A549 (cell line): ENCODE data around the gene WNT16.

Experiments
- BHLHE40 ChIP-seq: IDR thresholded peaks from 2 replicates; pipeline ENCODE4 v1.6.1; 2012; ENCODE audit warnings: low read depth, low read length, inconsistent platforms
- CEBPB ChIP-seq, 2 experiments: fragments of >200 bp in 1 of 2; sonication (Bioruptor Twin) in 1 of 2; formaldehyde crosslinking in 1 of 2; IDR thresholded peaks; 2 replicates each; pipeline ENCODE4 v1.6.1; 2012 to 2016
- PHF8 ChIP-seq: fragments of 200-600 bp; sonication (generic); IDR thresholded peaks from 2 replicates; pipeline ENCODE4 v1.6.1; 2016; ENCODE audit warnings: low read depth, mild to moderate bottlenecking, antibody characterized with exemption, moderate library complexity, borderline replicate concordance
- POLR2A ChIP-seq: IDR thresholded peaks from 2 replicates; pipeline ENCODE4 v1.6.1; 2012; ENCODE audit warnings: mild to moderate bottlenecking, low read length
- POLR2AphosphoS2 ChIP-seq: conservative IDR thresholded peaks from 2 replicates; pipeline ENCODE4 v1.6.1; 2012; ENCODE audit warnings: low read length, improper control_type of control experiment, inconsistent platforms
- RCOR1 ChIP-seq: fragments of 150-350 bp; IDR thresholded peaks from 2 replicates; pipeline ENCODE4 v1.6.1; 2014; ENCODE audit warnings: antibody characterized with exemption, low read length, low read depth
- ZFP36 ChIP-seq: fragments of 450-650 bp; IDR thresholded peaks from 2 replicates; pipeline ENCODE4 v1.6.1; 2014; ENCODE audit warnings: borderline replicate concordance; ENCODE audit not compliant: partially characterized antibody
- TF ChIP-seq, protein P1 (sequence below): IDR thresholded peaks from 2 replicates; pipeline ENCODE4 v1.6.1; 2012
- TF ChIP-seq, protein P2 (sequence below): IDR thresholded peaks from 2 replicates; pipeline ENCODE4 v1.6.1; 2012
- TF ChIP-seq, protein P3 (sequence below): fragments of >200 bp; sonication (Bioruptor Twin); formaldehyde crosslinking; IDR thresholded peaks from 3 replicates; pipeline ENCODE4 v1.5.1; 2016
- TF ChIP-seq, protein P4 (sequence below): fragments of 250-450 bp; sonication (Bioruptor Pico); IDR thresholded peaks from 2 replicates; pipeline ENCODE4 v1.5.0; 2021; ENCODE audit warnings: mild to moderate bottlenecking, moderate library complexity, borderline replicate concordance

DNA sequence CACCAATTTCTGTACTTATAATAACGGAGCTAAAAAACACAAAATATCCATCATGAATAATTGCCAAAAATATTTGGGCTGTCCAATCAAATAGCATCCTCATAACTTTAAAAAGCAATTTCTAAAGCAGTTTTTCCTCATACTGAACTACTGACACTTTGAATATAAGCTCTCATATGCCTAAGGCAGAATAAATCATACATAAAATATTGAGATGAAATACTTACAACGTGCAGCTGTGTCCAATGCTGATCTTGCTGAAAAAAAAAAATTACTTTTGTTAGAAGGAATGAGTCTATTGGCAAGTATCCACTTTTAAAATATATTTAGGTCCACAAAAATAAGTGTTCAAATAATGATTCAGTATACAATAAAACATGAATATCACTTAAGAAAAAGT, 43.1 kb downstream of the WNT16 start:
- TF ChIP-seq, protein P1, sequence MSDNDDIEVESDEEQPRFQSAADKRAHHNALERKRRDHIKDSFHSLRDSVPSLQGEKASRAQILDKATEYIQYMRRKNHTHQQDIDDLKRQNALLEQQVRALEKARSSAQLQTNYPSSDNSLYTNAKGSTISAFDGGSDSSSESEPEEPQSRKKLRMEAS, result no peak
- TF ChIP-seq POLR2A (no peak), POLR2AphosphoS2 (no peak), PHF8 (no peak), ZFP36 (no peak), RCOR1 (no peak), CEBPB (IDR thresholded peaks at IDR 0.05) (no peak), BHLHE40 (no peak)
- TF ChIP-seq, protein P2, sequence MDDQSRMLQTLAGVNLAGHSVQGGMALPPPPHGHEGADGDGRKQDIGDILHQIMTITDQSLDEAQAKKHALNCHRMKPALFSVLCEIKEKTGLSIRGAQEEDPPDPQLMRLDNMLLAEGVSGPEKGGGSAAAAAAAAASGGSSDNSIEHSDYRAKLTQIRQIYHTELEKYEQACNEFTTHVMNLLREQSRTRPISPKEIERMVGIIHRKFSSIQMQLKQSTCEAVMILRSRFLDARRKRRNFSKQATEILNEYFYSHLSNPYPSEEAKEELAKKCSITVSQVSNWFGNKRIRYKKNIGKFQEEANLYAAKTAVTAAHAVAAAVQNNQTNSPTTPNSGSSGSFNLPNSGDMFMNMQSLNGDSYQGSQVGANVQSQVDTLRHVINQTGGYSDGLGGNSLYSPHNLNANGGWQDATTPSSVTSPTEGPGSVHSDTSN, result no peak
- TF ChIP-seq, protein P3, sequence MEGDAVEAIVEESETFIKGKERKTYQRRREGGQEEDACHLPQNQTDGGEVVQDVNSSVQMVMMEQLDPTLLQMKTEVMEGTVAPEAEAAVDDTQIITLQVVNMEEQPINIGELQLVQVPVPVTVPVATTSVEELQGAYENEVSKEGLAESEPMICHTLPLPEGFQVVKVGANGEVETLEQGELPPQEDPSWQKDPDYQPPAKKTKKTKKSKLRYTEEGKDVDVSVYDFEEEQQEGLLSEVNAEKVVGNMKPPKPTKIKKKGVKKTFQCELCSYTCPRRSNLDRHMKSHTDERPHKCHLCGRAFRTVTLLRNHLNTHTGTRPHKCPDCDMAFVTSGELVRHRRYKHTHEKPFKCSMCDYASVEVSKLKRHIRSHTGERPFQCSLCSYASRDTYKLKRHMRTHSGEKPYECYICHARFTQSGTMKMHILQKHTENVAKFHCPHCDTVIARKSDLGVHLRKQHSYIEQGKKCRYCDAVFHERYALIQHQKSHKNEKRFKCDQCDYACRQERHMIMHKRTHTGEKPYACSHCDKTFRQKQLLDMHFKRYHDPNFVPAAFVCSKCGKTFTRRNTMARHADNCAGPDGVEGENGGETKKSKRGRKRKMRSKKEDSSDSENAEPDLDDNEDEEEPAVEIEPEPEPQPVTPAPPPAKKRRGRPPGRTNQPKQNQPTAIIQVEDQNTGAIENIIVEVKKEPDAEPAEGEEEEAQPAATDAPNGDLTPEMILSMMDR, result no peak
- TF ChIP-seq, protein P4, sequence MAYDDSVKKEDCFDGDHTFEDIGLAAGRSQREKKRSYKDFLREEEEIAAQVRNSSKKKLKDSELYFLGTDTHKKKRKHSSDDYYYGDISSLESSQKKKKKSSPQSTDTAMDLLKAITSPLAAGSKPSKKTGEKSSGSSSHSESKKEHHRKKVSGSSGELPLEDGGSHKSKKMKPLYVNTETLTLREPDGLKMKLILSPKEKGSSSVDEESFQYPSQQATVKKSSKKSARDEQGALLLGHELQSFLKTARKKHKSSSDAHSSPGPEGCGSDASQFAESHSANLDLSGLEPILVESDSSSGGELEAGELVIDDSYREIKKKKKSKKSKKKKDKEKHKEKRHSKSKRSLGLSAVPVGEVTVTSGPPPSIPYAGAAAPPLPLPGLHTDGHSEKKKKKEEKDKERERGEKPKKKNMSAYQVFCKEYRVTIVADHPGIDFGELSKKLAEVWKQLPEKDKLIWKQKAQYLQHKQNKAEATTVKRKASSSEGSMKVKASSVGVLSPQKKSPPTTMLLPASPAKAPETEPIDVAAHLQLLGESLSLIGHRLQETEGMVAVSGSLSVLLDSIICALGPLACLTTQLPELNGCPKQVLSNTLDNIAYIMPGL (CRISPR knock-in tag), result no peak
